WTC11 (cell line): ENCODE measurements around the gene EGF.

ENCODE experiments used
- CREM ChIP-seq: sonication (generic); formaldehyde crosslinking; IDR thresholded peaks from 2 replicates; pipeline ENCODE4 v1.8.1; 2022; ENCODE audit warnings: mild to moderate bottlenecking, missing genetic modification reagents, moderate library complexity
- ESRRA ChIP-seq: sonication (generic); formaldehyde crosslinking; IDR thresholded peaks from 2 replicates; pipeline ENCODE4 v1.8.1; 2022; ENCODE audit warnings: mild to moderate bottlenecking, missing genetic modification reagents, borderline replicate concordance
- ETV6 ChIP-seq: sonication (generic); formaldehyde crosslinking; IDR thresholded peaks from 2 replicates; pipeline ENCODE4 v1.8.1; 2022; ENCODE audit warnings: mild to moderate bottlenecking, missing genetic modification reagents
- HMGA2 ChIP-seq: fragments of 250-450 bp; sonication (Bioruptor Pico); IDR thresholded peaks from 2 replicates; pipeline ENCODE4 v1.4.0; 2021; ENCODE audit warnings: mild to moderate bottlenecking, moderate library complexity
- NR2C2 ChIP-seq: sonication (generic); formaldehyde crosslinking; IDR thresholded peaks from 2 replicates; pipeline ENCODE4 v1.8.0; 2022; ENCODE audit warnings: mild to moderate bottlenecking, missing genetic modification reagents
- TCF7 ChIP-seq: sonication (generic); formaldehyde crosslinking; IDR thresholded peaks from 2 replicates; pipeline ENCODE4 v1.8.0; 2022; ENCODE audit warnings: mild to moderate bottlenecking, low read depth, missing genetic modification reagents, moderate library complexity
- ZNF219 ChIP-seq: sonication (generic); formaldehyde crosslinking; IDR thresholded peaks from 2 replicates; pipeline ENCODE4 v1.8.0; 2023; ENCODE audit warnings: missing genetic modification reagents, mild to moderate bottlenecking, borderline replicate concordance
- ZNF317 ChIP-seq: sonication (generic); formaldehyde crosslinking; IDR thresholded peaks from 2 replicates; pipeline ENCODE4 v1.8.1; 2023; ENCODE audit warnings: low read depth, mild to moderate bottlenecking, moderate library complexity, missing genetic modification reagents, borderline replicate concordance
- TF ChIP-seq, protein P1 (sequence below): fragments of 200-600 bp; IDR thresholded peaks from 2 replicates; pipeline ENCODE4 v1.8.0; 2022; ENCODE audit warnings: antibody characterized with exemption
- TF ChIP-seq, protein P2 (sequence below): sonication (generic); formaldehyde crosslinking; IDR thresholded peaks from 2 replicates; pipeline ENCODE4 v1.8.1; 2023; ENCODE audit warnings: mild to moderate bottlenecking, moderate library complexity, missing genetic modification reagents
- TF ChIP-seq, protein P3 (sequence below): sonication (generic); formaldehyde crosslinking; IDR thresholded peaks from 2 replicates; pipeline ENCODE4 v1.8.0; 2022; ENCODE audit warnings: mild to moderate bottlenecking, missing genetic modification reagents

DNA sequence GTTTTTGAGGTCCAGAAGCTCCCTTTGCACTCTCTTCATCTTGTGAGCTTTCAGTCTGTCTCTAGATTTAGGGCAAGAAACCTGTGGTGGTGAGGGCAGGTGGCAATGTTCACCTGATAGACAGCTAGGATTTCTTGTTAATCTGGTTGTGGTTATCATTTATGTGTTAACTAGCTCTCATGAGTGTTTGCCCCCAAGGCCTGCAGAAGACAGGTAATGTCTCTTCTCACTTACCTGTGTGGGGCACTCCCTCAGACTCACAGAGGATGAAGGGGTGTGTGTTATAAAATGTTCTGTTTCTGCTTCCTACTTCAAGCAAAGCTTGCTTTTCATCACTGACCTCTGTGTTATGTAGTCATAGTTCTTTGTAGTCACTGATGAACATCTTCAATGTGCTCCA lies 17.8 kb downstream of the EGF start:
- TF ChIP-seq, protein P1, sequence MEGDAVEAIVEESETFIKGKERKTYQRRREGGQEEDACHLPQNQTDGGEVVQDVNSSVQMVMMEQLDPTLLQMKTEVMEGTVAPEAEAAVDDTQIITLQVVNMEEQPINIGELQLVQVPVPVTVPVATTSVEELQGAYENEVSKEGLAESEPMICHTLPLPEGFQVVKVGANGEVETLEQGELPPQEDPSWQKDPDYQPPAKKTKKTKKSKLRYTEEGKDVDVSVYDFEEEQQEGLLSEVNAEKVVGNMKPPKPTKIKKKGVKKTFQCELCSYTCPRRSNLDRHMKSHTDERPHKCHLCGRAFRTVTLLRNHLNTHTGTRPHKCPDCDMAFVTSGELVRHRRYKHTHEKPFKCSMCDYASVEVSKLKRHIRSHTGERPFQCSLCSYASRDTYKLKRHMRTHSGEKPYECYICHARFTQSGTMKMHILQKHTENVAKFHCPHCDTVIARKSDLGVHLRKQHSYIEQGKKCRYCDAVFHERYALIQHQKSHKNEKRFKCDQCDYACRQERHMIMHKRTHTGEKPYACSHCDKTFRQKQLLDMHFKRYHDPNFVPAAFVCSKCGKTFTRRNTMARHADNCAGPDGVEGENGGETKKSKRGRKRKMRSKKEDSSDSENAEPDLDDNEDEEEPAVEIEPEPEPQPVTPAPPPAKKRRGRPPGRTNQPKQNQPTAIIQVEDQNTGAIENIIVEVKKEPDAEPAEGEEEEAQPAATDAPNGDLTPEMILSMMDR, result no peak
- TF ChIP-seq, protein P2, sequence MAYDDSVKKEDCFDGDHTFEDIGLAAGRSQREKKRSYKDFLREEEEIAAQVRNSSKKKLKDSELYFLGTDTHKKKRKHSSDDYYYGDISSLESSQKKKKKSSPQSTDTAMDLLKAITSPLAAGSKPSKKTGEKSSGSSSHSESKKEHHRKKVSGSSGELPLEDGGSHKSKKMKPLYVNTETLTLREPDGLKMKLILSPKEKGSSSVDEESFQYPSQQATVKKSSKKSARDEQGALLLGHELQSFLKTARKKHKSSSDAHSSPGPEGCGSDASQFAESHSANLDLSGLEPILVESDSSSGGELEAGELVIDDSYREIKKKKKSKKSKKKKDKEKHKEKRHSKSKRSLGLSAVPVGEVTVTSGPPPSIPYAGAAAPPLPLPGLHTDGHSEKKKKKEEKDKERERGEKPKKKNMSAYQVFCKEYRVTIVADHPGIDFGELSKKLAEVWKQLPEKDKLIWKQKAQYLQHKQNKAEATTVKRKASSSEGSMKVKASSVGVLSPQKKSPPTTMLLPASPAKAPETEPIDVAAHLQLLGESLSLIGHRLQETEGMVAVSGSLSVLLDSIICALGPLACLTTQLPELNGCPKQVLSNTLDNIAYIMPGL (CRISPR knock-in tag), result no peak
- TF ChIP-seq ZNF219 (CRISPR knock-in tag) (no peak), HMGA2 (CRISPR knock-in tag) (no peak), ZNF317 (CRISPR knock-in tag) (no peak), TCF7 (CRISPR knock-in tag) (no peak), CREM (no peak), ETV6 (CRISPR knock-in tag) (no peak), NR2C2 (CRISPR knock-in tag) (no peak), ESRRA (CRISPR knock-in tag) (no peak)
- TF ChIP-seq, protein P3, sequence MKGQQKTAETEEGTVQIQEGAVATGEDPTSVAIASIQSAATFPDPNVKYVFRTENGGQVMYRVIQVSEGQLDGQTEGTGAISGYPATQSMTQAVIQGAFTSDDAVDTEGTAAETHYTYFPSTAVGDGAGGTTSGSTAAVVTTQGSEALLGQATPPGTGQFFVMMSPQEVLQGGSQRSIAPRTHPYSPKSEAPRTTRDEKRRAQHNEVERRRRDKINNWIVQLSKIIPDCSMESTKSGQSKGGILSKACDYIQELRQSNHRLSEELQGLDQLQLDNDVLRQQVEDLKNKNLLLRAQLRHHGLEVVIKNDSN, result no peak
